Measurements from ENCODE around the gene SH3BGRL.
"Not testable (repeated sequence)": the region's sequence is repeated elsewhere in the genome, so short reads cannot be mapped to it uniquely, and the experiment has no call there.

The SH3BGRL gene

DNA sequence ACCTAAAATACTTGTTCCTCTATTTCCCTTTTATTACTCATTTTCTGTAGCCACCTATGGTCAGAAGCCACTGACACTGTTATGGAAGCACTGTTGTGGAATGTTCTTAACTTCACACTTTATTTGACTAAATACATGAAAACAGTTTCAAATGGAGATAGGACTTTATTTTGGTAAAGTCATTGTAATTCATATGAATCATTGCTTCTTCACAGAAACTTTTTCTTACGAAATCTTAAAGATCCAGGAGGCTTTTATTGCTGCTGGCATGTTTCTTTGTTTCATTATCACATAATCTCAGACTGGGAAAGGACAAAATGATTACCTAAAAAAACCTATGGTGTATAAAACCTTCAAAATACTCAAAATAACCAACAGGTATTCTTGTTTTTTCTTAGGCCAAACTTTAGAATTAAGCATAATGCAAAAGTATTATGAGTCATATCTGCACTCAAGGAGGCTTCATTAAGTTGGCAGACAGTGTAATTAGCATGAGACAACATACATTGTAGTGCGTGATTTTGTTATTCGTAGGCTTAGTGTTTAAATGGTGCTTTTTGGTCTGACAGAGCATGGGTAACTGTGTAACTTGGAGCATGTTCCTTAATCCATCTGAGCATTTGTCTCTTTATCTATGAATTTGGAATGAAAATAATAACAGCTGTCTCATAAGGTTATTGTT, 58.0 kb downstream of the SH3BGRL start:
- no peak for DNase-seq

DNA sequence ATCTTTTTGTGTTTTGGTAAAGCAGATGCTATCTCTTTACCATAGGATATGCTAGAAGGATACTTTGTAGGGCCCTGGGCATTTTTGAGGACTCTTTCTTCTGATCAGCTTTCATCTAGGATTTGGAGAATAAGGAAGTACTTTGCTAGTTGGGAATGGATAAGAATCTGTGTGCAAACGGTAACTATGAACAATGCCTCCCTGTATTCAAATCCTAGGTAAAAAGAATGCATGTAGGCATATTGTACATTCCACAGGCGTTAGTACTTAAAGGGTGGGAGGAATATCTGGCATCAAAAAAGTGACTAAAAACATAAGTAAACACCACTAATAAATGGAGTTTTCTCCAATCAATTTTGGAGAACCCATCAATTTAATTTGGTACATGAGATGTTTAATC, 59.7 kb downstream of the SH3BGRL start:
- no peak for DNase-seq

DNA sequence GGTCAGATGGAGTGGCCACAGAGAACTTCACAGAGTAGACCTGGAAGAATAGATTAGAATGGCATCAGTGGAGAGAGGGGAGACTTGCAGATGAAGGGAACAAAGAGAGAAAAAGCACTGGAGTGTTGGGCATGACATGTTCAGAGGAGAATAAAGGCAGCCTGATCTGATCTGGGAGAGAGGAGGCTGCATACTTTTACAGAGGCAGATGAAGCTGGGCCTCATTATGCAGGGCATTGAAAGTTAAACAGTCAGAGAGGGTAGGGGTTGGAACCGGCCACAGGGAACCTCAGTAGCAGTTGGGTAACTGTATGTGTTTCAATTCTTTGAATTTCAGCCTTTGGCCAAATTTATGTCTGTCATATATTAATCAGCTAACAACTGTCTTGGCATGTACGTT, 61.2 kb downstream of the SH3BGRL start:
- no peak for DNase-seq

DNA sequence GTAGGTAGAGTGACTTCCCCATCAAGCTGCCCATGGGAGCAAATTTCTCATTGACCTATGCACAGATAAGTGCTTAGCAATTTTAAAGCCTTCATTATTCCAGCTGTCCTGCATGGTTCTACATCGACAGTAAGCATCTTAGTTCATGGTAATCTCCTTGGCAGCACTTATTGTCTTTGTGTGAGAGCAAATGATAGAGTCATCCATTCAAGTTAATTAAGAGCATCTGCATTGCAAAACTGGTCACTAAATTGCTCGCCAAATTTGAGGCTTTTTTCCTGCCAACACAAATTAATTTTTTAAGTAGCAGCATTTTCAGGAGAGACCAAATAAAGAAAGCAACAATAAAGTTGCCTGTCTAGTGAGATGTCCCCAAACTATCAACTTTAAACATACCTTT, 76.7 kb downstream of the SH3BGRL start:
- DNase-seq = no peak

DNA sequence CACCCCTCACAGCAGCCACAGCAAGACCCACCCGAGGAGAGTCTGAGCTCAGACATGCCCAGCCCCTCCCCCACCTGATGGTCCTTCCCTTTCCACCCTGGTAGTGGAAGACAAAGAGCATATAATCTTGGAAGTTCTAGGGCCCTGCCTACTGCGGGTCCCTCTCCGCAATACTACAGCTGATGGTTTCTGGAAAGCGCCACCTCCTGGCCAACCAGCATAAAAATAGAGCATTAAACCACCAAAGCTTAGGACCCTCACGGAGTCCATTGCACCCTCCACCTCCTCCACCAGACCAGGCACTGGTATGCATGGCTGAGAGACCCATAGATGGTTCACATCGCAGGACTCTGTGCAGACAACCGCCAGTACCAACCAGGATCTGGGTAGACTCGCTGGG, 78.2 kb downstream of the SH3BGRL start:
- no peak for DNase-seq

DNA sequence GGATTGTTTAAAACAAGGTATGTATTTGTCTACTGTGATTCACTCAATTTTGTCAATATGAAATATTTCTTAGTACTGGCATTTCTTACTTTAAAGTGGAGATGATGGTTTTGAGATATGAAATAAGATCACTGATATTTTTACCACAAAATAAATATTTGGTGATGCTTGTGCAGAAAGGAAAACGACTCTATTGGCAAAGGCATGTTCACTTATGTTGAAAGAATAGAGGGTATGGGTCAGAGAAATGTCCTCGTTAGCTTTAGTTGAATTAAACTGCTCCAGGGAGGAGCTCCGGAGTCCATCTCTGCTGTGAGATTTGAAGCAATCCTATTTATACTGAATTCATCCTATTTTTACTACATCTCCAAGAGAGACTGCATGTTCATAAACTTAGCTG, 84.2 kb downstream of the SH3BGRL start:
- no peak for DNase-seq

DNA sequence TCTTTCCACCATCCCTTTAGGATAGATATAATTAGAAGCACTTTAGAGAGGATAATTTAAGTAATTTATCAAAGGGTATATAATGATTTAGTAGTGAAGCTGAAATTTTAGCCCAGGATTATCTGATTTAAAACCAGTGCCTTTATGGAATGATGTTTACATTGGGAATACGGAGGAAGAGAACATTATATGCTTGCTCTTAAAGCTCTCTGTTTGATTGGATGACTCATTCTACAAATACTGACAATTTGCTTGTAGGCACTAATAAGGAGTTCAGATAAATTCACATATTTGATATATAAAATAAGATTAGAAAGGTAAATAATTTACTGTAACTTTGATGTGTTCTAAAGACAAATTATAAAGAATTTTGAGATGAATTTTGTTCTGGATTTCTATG, 84.7 kb downstream of the SH3BGRL start:
- DNase-seq = no peak

DNA sequence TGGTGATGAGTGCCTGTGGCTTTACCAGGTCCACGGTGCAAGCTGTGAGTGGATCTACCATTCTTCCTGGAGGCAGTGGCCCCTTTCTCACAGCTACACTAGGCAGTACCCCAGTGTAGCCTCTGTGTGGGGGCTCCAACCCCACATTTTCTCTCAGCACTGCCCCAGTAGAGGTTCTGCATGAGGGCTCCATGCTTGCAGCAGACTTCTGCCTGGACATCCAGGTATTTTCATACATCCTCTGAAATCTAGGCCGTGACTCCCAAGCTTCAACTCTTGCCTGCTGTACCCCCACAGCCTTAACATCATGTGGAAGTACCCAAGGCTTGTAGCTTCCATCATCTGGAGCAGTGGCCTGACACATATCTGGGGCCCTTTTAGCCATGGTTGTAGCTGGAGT, 90.1 kb downstream of the SH3BGRL start:
- DNase-seq = no peak

DNA sequence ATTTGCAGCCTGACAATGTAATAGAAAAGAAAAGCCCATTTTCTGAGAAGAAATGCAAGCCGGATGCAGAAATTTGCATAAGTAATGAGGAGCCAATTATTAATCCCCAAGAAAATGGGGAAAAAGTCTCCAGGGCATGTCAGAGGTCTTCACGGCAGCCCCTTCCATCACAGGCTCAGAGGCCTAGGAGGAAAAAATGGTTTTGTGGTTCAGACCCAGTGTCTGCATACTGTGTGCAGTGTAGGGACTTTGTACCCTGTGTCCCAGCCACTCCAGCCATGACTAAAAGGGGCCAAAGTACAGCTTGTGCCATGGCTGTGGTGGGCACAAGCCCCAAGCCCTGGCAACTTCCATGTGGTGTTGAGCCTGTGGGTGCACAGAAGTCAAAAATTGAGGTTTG, 92.2 kb downstream of the SH3BGRL start:
- no peak for DNase-seq

DNA sequence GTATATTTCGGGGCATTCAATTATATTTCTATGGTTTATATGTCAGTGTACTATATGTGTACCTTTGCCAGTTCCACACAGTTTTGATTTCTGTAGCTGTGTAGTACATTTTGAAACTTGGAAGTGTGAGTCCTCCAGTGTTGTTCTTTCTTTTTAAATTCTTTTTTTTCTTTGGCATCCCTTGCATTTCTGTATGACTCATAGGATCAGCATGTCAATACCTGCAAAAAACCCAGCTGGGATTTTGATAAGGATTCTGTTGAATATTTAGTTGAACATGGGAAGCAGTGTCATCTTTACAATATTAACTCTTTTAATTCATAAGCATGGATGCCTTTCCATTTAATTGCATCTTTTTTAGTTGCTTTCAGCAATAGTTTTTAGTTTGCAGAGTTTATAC, 100.0 kb downstream of the SH3BGRL start:
- no peak for DNase-seq

DNA sequence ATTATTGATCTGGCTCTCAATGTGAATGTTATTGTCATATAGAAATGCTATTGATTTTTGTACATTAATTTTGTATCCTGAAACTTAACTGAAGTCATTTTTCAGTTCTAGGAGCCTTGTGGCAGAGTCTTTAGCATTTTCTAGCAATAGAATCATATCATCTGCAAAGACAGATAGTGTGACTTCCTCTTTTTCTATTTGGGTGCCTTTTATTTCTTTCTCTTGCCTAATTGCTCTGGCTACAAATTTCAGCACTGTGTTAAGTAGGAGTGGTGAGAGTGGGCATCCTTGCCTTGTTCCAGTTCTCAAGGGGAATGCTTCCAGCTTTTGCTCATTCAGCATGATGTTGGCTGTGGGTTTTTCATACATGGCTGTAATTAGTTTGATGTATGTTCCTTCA, 102.7 kb downstream of the SH3BGRL start:
- DNase-seq = no peak

DNA sequence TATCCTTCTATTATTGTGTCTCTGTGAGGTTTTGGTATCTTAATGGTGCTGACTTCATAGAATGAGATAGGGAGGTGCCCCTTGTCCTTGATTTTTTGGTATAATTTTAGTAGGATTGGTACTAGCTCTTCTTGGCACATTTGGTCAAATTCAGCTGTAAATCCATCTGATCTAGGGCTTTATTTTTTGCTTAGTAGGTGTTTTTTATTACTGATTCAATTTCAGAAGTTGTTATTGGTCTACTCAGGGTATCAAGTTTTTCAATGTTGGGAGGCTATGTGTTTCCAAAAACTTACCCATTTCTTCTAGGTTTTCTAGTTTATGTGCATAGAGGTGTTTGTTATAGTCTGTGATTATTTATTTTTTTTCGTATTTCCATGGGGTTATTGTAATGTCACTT, 103.3 kb downstream of the SH3BGRL start:
- no peak for DNase-seq

DNA sequence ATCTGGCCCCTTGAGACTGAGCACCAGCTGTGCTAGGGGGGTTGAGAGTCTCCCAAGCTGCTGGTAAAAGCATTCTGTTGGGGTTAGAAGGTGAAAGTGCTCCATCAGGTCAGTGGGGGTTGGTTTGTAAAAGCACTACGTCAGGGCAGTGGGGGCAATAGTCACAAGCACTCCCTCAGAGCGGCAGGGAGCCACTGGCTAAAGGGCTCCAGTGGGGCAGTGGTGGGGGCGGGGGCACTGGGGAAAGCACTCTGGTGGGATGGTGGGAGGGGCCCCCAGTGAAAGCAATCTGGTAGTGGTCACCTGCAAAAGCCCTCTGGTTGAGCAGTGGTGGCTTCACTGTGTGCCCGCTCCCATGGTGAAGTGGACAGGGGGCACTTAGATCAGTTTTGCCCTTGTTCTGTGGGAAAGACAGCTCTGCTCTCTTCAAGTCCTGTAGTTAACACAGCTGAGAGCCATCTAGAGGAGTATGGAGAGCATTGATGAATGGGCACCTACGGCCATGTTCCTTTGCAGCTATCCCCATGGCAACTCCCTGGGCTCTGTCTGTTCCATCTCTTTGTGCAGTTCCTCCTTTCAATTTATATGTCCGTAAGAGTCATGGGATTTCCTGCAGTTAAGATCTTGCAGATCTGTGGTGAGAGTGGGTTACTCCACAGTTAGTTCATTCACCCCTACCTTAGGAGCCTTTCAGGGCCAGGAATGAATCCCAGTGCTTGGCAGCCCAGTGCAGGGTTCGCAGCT, 106.4 kb downstream of the SH3BGRL start:
- no peak for DNase-seq

DNA sequence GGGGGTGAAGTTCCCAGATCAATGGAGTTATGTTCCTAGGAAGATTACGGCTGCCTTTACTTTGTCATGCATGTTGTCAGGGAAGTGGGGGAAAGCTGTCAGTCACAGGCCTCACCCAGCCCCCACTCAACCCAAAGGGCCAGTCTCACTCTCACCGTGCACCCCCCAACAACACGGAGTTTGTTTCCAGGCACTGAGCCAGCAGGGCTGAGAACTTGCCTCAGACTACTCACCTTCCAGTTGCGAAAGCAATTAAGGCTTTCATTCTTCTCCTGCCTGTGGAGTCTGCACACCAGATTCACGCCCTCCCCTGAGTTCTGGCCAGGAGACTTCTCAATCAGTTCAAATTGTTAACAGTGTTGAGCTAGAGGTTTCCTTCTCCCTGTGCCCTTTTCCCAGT, 114.3 kb downstream of the SH3BGRL start:
- DNase-seq = no peak

DNA sequence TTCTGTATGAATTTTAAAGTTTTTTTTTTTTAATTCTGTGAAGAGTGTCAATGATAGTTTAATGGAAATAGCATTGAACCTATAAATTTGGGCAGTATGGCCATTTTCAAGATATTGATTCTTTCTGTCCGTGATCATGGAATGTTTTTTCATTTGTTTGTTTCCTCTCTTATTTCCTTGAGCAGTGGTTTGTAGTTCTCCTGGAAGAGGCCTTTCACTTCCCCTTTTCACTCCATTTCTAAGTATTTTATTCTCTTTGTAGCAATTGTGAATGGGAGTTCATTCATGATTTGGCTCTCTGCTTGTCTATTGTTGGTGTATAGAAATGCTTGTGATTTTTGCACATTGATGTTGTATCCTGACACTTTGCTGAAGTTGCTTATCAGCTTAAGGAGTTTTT, 129.8 kb downstream of the SH3BGRL start:
- DNase-seq = not testable (repeated sequence)

DNA sequence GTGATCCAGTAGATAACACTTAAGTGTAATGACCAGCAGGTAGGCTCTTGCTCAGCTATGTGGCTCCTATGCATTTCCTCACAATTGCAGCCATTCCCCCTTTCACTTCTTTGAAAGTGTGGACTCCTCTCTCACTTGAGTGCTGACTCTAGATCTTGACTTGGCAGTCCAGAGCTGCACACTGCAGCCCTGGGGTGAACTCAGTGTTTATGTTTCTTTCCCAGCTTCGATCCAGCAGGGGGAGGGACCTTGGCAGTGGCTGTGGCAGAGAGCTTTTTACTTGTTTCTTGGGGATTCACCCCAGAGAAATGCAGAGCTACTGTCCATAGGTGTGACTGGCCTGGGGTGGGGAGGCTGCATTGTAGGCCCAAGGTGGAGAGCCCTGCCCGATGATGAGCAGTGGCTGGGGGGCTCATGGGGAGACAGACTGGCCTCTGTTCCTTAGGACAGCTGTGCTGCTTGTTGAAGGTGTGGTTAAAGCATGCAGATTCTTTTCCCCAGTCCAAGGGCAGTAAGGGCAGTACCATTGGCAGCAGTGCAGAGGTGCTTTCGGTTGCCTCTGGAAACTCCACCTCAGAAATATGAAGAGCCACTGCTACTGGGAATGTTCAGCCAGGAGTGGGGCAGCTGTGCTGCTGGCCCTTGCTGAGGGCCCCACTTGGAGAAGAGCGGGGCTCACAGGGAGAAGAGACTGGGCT, 134.7 kb downstream of the SH3BGRL start:
- DNase-seq = no peak

DNA sequence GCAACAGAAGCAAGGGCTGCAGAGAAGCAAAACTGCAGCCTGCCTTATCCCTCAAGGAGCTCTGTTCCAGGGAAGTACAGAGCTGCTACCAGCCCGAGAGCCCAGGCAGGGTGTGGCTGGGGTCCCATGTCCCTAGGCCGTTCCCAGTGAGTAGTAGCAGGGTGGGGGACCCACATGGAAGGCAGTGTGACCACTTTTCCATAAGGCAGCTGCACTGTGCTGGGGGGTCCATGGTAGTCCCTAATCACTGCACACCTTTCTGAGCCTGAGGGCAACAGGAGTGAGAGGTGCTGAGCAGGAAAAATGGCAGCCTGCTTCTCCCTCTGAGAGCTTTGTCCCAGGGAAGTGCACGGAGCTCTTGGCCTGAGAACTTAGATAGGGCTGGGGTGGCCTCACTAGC, 135.9 kb downstream of the SH3BGRL start:
- DNase-seq = no peak

DNA sequence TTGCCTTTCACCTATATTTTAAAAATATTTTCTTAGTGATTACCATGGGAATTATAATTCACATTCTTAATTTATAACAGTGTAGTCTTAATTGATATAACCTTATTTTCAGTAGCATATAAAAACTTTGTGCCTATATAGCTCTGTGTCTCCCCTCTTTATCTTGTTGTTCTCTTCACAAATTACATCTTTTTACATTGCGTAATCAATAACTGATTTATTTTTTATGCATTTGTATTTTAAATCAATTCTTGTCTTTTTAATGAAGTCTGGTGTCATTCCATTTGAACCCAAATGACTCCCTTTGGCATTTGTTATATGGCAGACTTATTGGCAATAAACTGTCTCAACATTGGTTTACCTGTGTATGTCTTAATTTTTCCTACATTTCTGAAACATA, 137.0 kb downstream of the SH3BGRL start:
- no peak for DNase-seq

DNA sequence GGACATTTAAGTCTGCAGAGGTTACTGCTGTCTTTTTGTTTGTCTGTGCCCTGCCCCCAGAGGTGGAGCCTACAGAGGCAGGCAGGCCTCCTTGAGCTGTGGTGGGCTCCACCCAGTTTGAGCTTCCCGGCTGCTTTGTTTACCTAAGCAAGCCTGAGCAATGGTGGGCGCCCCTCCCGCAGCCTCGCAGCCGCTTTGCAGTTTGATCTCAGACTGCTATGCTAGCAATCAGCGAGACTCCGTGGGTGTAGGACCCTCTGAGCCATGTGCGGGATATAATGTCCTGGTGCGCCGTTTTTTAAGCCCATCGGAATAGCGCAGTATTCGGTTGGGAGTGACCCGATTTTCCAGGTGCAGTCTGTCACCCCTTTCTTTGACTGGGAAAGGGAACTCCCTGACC, 143.4 kb downstream of the SH3BGRL start:
- not testable (repeated sequence) for DNase-seq

Measured in stimulated activated CD4-positive, alpha-beta T cell treated with anti-CD3 and anti-CD28 coated beads, Interleukin-12 subunit alpha, Interleukin-12 subunit beta, amount 100 ng/mL, for 4 hours (primary cell).